HG02763 (cell line): Measurements from ENCODE around the gene LNX1.
"Not testable (repeated sequence)": the region's sequence is repeated elsewhere in the genome, so short reads cannot be mapped to it uniquely, and the experiment has no call there.

Source experiments
- ATAC-seq: cut with Tn5 transposase; IDR thresholded peaks from one replicate; pipeline ENCODE4 v1.9.1; 2021; ENCODE audit warnings: mild to moderate bottlenecking, moderate library complexity; ENCODE audit not compliant: unreplicated experiment

Gene LNX1

GRCh38 chr4:53476232-53477037 lies 114.9 kb downstream of the LNX1 start:
- no peak for ATAC-seq

GRCh38 chr4:53466576-53466975 lies 124.7 kb downstream of the LNX1 start:
- ATAC-seq, result not testable (repeated sequence)

DNA sequence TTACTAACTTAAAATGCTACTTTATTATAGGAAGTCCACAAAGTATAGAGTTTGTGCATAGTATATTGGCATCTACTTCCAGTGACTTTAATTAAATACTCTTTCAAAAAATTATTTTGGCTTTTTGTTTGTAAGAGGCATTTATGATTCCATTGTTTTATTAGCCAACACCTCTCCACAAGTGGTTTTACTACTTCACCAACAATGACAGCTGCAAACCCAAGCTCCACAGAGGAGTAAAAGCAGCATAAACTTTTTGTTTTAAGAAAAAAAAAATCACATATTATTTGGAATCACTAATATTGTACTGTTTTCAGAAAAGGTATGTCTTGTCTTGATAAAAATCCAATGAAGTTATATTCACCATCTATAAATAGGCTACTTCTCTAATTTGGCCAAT lies 125.4 kb downstream of the LNX1 start:
- no peak for ATAC-seq

DNA sequence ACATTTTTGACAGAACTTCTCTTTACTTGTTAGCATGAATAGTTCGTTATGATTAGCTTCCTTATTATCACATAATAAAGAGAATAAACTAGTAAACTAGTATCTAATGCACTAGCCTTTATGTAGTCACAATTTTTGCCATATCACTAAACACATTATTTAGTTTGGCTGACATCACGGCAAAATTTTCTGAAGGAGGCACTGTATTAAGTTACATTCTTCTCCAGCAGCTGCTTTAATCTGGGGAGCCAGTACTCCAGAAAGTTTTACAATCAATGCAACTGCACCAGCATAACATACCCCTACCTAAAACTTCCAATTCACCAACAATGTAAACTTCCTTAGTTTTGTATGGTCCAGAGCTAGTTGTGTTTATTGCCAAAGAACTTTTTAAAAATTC lies 126.0 kb downstream of the LNX1 start:
- no peak for ATAC-seq

DNA sequence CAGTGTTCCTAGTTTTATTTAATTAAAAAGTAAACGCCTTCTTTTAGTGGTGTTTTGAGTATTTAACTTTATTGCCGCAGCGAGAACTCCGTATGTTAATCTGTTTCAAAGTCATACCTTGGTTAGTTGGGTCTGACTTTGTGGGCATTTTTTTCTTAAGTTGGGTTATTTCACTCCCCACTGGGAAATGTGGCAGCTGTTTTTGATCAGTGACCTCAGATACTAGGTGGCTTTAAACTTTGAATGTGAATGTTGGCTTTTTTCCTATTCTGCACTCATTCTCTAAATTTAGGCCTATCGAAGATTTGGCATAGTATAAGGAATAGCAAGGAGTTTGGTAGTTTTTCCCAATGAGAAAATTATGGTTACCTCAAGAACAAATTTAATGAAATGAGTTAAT lies 127.9 kb downstream of the LNX1 start:
- no peak for ATAC-seq

DNA sequence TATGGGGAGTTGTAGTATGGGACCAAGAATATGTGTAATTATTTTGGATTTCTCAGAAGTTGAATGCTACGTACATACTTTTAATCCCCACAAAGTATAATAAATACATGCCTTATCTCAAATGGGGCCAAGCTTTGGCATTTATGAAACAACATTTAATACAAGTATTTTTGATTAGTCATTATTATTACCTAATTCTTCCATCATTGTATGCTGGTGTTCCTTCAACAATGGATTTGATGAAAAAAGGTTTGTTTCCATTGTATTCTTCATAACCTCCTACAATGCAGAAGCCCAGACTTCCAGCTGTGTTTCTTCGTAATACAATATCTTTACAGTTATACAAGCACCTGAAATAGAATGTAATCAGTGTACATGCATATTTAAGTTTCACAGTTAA lies 130.0 kb downstream of the LNX1 start:
- no peak for ATAC-seq

- ATAC-seq, result no peak
Measured at GRCh38 chr4:53459548-53459947, 131.7 kb downstream of the LNX1 start.

DNA sequence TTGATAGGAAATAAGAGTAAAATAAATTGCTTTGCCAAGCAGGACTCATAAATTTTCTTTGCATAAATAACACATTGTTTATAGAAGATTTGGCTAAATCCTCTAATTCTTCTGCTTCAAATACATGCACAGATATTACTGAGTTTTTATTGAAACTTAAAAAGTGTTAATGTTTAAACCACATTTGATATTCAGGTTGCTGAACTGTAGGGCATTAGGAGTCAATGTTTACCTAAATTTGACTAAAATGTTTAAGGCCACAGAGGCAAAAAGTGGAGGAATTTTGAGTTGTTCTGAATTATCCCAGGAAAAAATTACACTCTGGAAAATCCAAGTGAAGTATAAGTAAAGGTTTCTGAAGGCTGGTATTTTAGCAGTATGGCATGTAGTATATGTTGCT lies 135.1 kb downstream of the LNX1 start:
- ATAC-seq, result no peak

- no peak for ATAC-seq
Measured at GRCh38 chr4:53455766-53456165, 135.5 kb downstream of the LNX1 start.

GRCh38 chr4:53453385-53453784 lies 137.9 kb downstream of the LNX1 start:
- no peak for ATAC-seq

DNA sequence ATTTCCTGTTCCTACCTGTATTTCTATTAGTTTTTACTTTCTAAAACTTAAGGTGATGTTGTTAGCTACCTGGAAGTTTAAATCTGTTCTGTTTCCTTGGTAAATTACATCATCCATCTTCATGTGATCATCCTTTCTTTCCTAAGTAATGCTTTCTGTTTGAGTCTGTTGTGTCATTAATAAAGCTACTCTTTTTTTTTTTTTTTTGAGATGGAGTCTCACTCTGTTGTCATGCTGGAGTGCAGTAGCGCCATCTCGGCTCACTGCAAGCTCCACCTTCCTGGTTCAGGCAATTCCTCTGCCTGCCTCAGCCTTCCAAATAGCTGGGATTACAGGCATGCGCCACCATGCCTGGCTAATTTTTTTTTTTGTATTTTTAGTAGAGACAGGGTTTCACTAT lies 140.5 kb downstream of the LNX1 start:
- ATAC-seq, result no peak

DNA sequence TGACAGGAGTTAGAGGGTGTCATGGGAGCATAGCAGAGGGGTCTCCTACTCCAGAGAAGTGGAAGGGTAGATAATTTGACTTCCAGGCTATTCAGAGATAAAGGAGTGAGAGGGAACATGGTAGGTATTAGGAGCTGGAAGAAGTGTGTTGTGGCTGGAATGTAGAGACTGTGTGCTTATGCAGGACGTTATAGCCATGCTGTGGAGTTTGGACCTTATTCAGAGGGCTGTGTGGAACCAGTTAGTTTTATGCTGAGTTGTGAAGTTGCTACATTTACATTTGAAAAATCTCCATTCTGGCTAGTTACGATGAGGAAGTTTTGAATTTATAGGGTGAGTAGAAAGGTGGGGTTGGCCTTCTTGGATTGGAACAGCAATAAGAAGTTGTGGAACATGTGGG lies 146.3 kb downstream of the LNX1 start:
- no peak for ATAC-seq

GRCh38 chr4:53441564-53441963 lies 149.7 kb downstream of the LNX1 start:
- ATAC-seq, result no peak

GRCh38 chr4:53436251-53436650 lies 155.0 kb downstream of the LNX1 start:
- no peak for ATAC-seq

GRCh38 chr4:53432528-53433424 lies 158.5 kb downstream of the LNX1 start:
- no peak for ATAC-seq

DNA sequence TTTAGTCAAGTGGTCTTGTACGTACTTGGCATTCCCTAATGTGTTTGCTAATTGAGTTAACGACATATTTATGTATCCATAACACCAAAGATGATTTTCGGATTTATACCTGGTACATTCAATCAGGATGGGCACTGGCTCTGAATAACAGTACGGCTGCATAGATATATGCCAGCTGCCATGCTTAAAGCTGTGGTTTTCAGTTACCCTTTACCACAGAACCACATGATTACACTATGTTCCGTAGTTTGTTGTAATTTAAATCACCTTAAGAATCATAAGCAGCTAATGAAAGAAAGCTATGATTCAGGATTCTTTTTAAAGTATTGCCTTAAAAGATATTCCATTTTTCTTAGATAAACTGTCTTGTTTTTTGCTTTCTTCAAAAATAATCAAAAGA lies 160.2 kb downstream of the LNX1 start:
- ATAC-seq, result no peak

- no peak for ATAC-seq
Measured at GRCh38 chr4:53427366-53427765, 163.9 kb downstream of the LNX1 start.

DNA sequence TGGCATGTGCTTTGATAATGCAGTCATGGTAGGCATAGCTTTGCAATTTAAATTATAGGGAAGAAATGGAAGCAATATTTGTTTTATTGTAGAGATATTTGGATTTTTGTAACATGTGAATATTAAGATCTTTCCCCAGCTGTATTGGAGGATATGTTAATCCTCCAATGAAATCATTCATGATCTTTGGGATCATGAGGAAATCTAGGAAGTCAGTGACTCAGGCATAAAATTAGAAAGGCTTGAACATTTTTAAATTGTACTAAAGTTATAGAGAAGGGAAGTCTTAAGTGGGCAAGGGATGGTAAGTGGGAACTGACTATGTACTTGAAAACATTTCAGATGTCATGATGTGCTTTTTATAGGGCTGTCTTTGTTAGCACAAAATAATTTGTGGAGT lies 167.0 kb downstream of the LNX1 start:
- ATAC-seq, result no peak

DNA sequence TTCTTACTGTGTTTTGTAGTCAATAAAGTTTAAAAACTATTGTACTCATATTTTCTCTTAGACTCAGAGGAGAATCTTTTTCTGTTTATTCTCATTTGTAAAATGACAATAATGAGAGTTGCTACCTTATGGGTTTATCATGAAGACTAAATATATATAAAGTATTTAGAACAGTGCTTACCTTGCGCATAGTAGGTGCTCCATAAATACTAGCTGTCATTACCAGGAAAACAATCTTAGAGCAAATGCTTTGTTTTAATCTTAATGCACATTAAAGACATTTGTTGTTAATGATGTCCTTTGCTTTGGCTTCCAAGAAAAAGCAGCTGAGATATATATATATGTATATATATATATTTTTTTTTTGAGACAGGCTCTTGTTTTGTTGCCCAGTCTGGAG lies 168.9 kb downstream of the LNX1 start:
- ATAC-seq, result no peak

- ATAC-seq, result no peak
Measured at GRCh38 chr4:53421791-53422190, 169.5 kb downstream of the LNX1 start.

- no peak for ATAC-seq
Measured at GRCh38 chr4:53419208-53419607, 172.1 kb downstream of the LNX1 start.

- ATAC-seq, result not testable (repeated sequence)
Measured at GRCh38 chr4:53409479-53409878, 181.8 kb downstream of the LNX1 start.
